ENCODE measurements around the gene SHC4. TPM values are rescaled to one million over a fixed set of nuclear protein-coding genes. Genes with fewer than 3 reads are reported as not detected.

Gene SHC4
- polyA plus RNA-seq, 1 donor from 2014 or later = 4.5 TPM

- no peak overlapping the region for H3K4me2 ChIP-seq (ENCODE audit: low read length)
- no peaks in the 10 kb centered on the region for H3K27me3 ChIP-seq (ENCODE audit: insufficient read depth, low read depth, low read length)
- no peaks in the 10 kb centered on the region for H3K9me2 ChIP-seq (ENCODE audit: insufficient read depth, low read length)
- H4K20me1 ChIP-seq (ENCODE audit: insufficient read depth) = no peaks in the 10 kb centered on the region
- H2AFZ ChIP-seq (ENCODE audit: low read depth, low read length) = no peak overlapping the region
- TF ChIP-seq SMC3 (conservative IDR thresholded peaks at IDR 0.05; ENCODE audit: poor library complexity) (no peak), POLR2AphosphoS5 (IDR thresholded peaks at IDR 0.05) (no peak), RAD21 (conservative IDR thresholded peaks at IDR 0.05) (no peak), REST (IDR thresholded peaks at IDR 0.05; ENCODE audit: borderline replicate concordance) (no peak), MXI1 (conservative IDR thresholded peaks at IDR 0.05; ENCODE audit: poor library complexity, severe bottlenecking) (no peak), EP300 (conservative IDR thresholded peaks at IDR 0.05; ENCODE audit: poor library complexity, severe bottlenecking) (no peak), EZH2 (IDR thresholded peaks at IDR 0.05; ENCODE audit: borderline replicate concordance, insufficient read depth, low read length, poor library complexity, severe bottlenecking) (no peak), TAF1 (IDR thresholded peaks at IDR 0.05; ENCODE audit: low read depth) (no peak)
- TF ChIP-seq, protein P1, sequence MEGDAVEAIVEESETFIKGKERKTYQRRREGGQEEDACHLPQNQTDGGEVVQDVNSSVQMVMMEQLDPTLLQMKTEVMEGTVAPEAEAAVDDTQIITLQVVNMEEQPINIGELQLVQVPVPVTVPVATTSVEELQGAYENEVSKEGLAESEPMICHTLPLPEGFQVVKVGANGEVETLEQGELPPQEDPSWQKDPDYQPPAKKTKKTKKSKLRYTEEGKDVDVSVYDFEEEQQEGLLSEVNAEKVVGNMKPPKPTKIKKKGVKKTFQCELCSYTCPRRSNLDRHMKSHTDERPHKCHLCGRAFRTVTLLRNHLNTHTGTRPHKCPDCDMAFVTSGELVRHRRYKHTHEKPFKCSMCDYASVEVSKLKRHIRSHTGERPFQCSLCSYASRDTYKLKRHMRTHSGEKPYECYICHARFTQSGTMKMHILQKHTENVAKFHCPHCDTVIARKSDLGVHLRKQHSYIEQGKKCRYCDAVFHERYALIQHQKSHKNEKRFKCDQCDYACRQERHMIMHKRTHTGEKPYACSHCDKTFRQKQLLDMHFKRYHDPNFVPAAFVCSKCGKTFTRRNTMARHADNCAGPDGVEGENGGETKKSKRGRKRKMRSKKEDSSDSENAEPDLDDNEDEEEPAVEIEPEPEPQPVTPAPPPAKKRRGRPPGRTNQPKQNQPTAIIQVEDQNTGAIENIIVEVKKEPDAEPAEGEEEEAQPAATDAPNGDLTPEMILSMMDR (IDR thresholded peaks at IDR 0.05; ENCODE audit: poor library complexity, severe bottlenecking) = no peak
- H3K27ac ChIP-seq (ENCODE audit: low read length) = no peak overlapping the region
- H3K79me2 ChIP-seq (replicated peaks; ENCODE audit: insufficient read depth, low read length) = no peaks in the 10 kb centered on the region
- H3K36me3 ChIP-seq (ENCODE audit: insufficient read depth, low read length) = no peaks in the 10 kb centered on the region
- H3K4me3 ChIP-seq (ENCODE audit: low read length) = no peak overlapping the region
- no peak overlapping the region for H3K9ac ChIP-seq (ENCODE audit: low read length)
- no peaks in the 10 kb centered on the region for H3F3A ChIP-seq (ENCODE audit: insufficient read depth, low read length, poor library complexity, severe bottlenecking)
- H3K9me3 ChIP-seq (ENCODE audit: low read length) = no peaks in the 10 kb centered on the region
Observed at GRCh38 chr15:48803877-48804276, 159.8 kb downstream of the SHC4 start.

DNA sequence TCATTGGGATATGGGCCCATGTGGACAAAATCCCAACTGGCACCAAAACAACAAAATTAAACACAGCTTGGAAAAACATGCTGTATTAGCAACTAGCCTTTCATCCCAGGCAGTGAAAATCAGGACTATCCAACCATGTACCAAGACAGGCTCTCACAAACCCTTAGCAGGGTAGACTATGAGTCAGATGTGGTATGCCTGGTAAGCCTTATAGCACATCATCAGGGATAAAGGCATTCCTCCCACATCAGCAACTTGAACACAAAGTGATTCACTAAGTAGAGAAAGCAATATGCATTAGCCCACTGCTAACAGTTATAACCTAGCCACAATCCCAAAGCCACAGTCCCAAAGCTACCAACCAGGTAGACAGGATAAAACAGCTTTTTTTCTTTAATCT lies 160.9 kb downstream of the SHC4 start:
- Histone ChIP-seq H2AFZ (ENCODE audit: low read depth, low read length) (no peak overlapping the region), H3K4me2 (ENCODE audit: low read length) (no peak overlapping the region), H3K4me3 (ENCODE audit: low read length) (no peak overlapping the region), H4K20me1 (ENCODE audit: insufficient read depth) (no peaks in the 10 kb centered on the region), H3K9me2 (ENCODE audit: insufficient read depth, low read length) (no peaks in the 10 kb centered on the region), H3K27me3 (ENCODE audit: insufficient read depth, low read depth, low read length) (no peaks in the 10 kb centered on the region), H3K36me3 (ENCODE audit: insufficient read depth, low read length) (no peaks in the 10 kb centered on the region), H3K27ac (ENCODE audit: low read length) (no peak overlapping the region), H3F3A (ENCODE audit: insufficient read depth, low read length, poor library complexity, severe bottlenecking) (no peaks in the 10 kb centered on the region), H3K9me3 (ENCODE audit: low read length) (no peaks in the 10 kb centered on the region), H3K9ac (ENCODE audit: low read length) (no peak overlapping the region), H3K79me2 (replicated peaks; ENCODE audit: insufficient read depth, low read length) (no peaks in the 10 kb centered on the region)
- no peak for TF ChIP-seq RAD21 (conservative IDR thresholded peaks at IDR 0.05)
- no peak for TF ChIP-seq EP300 (conservative IDR thresholded peaks at IDR 0.05; ENCODE audit: poor library complexity, severe bottlenecking)
- no peak for TF ChIP-seq TAF1 (IDR thresholded peaks at IDR 0.05; ENCODE audit: low read depth)
- TF ChIP-seq EZH2 (IDR thresholded peaks at IDR 0.05; ENCODE audit: borderline replicate concordance, insufficient read depth, low read length, poor library complexity, severe bottlenecking) = no peak
- TF ChIP-seq SMC3 (conservative IDR thresholded peaks at IDR 0.05; ENCODE audit: poor library complexity) = no peak
- no peak for TF ChIP-seq POLR2AphosphoS5 (IDR thresholded peaks at IDR 0.05)
- no peak for TF ChIP-seq REST (IDR thresholded peaks at IDR 0.05; ENCODE audit: borderline replicate concordance)
- TF ChIP-seq, protein P1 (IDR thresholded peaks at IDR 0.05; ENCODE audit: poor library complexity, severe bottlenecking) = no peak
- TF ChIP-seq MXI1 (conservative IDR thresholded peaks at IDR 0.05; ENCODE audit: poor library complexity, severe bottlenecking) = no peak
